Right forelimb (tissue), 1 donor: Measurements from ENCODE around the gene TCF7L1.
"Not testable (repeated sequence)": the region's sequence is repeated elsewhere in the genome, so short reads cannot be mapped to it uniquely, and the experiment has no call there.

Source experiments
- DNase-seq: peaks from one replicate; pipeline ENCODE4 v3.0.0-alpha.2; 2018

The TCF7L1 gene

DNA sequence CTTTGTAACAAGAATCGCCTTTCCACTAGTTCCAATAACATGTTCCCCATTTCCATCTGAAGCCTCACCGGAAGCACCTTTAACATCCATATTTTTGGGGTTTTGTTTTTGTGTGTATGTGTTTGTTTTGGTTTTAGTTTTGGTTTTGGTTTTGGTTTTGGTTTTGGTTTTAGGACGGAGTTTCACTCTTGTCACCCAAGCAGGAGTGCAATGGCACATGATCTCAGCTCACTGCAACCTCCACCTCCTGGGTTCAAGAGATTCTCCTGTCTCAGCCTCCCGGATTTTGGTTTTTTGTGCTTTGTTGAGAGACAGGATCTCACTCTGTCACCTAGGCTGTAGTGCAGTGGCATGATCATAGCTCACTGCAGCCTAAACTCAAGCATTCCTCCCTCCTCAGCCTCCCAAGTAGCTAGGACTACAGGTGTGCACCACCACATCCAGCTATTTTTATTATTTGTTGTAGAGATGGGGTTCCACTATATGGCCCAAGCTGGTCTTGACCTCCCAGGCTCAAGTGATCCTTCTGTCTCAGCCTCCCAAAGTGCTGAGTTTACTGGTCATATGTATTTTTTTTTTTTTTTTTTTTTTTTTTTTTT, 158.3 kb downstream of the TCF7L1 start:
- no peak for DNase-seq

GRCh38 chr2:85302121-85302520, 168.9 kb downstream of the TCF7L1 start:
- no peak for DNase-seq

DNA sequence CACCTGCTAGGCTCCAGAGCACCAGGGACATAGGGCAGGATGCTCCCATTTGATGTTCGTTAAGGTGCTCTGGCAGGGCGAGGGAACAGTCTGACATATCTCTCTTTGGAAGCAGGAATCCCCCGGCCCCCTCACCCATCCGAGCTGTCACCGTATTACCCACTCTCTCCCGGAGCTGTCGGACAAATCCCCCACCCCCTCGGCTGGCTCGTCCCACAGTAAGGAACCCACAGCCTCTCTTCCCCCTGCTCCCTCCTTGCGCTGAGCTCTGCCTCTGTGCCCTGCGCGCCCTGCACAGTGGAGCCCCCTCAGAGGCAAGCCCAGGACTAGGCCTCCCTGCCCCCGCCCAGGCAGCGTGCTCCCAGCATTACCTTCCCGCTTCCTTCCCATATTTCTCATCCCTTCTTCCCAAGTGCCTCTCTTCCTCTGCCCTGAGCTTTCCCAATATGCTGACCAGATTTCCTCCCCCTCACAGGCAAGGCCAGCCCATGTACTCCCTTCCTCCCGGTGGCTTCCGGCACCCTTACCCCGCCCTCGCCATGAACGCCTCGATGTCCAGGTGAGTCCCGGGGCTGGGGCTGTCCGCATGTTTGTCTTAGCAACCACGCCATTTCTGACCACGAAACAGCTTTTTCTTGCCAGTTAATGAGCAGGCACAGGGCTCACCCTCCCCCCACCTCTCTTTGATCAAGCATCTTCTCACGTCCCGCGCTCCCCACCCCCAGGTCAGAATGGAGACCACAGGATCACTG, 170.8 kb downstream of the TCF7L1 start:
- DNase-seq = no peak

DNA sequence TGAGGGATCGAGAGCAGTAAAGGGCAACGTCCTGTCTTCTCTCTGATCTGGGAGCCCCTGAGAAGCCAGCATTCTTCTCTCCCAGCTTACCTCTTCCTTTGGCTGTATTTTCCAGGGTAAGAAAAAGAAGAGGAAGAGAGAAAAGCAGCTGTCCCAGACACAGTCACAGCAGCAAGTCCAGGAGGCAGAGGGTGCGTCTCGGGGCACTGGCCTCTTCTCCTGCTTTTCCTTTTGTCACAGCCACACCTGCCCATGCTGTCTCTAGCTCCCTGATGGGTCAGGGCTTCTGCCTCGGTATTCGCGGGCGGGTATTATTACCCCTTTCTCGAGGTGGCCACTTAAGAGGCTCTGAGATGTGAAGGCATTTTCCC, 174.3 kb downstream of the TCF7L1 start:
- DNase-seq = no peak

GRCh38 chr2:85308201-85308600, 175.0 kb downstream of the TCF7L1 start:
- no peak for DNase-seq

- DNase-seq = peak; percentile 67
Measured at GRCh38 chr2:85308896-85309555, 175.8 kb downstream of the TCF7L1 start.

DNA sequence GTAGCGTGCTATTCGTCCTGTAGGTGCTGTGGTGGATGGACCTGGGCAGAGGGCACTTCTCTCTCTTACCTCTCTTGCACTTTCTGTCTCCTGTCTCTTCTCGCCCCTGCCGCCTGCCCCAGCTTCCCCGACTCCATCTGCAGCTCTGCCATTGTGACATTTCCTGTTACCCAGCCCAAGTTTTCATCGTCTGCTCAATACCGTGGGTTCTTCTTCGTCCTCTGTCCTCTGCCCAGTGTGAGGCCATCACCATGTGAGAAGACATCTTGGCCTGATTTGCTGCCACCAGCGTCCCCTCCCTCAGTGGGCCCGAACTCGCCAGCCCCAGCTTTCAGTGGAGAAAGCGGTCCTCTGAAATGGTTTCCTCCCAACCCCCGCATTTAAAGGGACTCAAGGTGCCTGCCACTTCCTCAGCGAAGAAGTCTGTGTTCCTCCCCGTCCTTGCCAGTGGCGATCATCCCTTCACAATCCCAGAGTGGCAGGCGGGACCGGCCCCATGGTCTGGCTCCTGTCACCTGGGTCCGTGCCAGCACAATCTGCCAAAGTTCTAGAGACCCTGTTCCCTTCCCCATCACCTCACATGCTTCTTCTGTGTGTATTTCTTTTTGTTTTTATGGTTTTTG, 176.6 kb downstream of the TCF7L1 start:
- DNase-seq = no peak

GRCh38 chr2:85310330-85310729, 177.1 kb downstream of the TCF7L1 start:
- DNase-seq = no peak

DNA sequence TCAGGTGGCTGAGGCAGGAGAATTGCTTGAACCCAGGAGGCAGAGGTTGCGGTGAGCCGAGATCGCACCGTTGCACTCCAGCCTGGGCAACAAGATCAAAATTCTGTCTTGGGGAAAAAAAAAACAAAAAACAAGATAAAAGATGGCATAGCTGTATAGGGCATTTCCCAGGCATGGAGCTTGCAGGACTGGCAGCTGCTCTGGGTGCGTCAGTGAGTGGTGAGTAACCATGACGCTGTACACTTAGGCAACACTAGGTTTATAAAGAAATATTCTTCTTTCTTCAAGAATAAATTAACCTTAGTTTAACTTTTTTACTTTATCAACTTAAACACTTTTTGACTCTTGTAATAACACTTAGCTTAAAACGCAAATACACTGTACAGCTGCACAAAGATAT, 179.2 kb downstream of the TCF7L1 start:
- no peak for DNase-seq

GRCh38 chr2:85314884-85315242, 181.7 kb downstream of the TCF7L1 start:
- no peak for DNase-seq

GRCh38 chr2:85315921-85316320, 182.7 kb downstream of the TCF7L1 start:
- not testable (repeated sequence) for DNase-seq

DNA sequence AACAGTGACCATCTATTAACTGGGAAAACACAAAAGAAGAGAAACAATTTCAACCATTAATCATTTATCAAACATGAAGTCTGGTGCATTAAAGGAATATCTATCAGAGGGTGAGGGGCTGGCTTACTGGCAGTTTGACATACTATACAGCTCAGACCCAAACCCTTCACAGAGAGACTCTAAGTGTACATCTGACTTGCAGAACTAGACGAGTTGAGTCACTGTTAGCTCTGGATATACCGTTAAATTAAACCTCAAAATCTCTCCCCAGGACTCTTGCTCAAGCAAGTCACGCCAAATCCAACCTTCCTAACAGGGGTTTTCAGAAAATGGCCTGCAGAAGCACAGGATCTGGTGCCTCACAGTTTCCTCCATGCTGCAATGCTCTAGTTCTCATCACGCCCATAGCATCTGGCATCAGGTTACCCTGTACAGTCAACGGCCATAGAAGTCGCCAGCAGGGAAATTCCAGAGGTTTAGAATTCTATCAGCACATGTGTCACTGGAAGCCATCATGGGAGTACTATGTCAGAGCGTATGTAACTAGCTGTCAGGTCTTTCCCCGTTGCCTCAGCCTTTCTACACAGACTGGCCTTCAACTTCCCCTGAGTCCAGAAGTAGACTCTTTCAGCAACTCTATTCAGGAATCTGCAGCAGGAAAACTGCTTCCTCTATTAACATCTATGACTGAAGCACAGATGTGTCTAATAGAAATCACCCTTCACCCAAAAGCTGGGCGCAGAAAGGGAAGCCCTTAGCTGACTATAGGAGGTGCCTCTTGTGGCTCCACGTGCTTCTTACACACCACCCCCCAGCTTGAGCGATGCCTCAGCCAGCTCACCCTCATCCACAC, 185.3 kb downstream of the TCF7L1 start:
- no peak for DNase-seq

DNA sequence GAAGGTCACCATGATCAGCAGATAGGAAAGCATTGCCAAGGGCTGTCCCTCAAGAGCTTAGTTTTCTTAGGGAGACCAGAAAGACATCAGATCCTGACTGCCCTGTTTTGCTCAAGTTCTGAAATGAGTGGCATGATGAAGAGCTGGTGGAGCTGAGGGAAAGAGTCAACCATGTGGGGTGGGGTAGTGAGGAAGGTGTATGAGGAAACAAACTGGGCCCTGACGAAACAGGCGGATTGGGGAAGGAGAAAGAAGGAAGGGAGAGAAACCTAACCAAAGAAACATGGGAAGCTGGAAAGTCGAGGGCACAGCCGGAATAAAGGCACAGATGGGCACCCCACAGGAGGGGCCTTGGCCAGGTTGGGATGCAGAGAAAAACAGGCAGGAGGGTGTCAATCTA, 186.6 kb downstream of the TCF7L1 start:
- DNase-seq = no peak

DNA sequence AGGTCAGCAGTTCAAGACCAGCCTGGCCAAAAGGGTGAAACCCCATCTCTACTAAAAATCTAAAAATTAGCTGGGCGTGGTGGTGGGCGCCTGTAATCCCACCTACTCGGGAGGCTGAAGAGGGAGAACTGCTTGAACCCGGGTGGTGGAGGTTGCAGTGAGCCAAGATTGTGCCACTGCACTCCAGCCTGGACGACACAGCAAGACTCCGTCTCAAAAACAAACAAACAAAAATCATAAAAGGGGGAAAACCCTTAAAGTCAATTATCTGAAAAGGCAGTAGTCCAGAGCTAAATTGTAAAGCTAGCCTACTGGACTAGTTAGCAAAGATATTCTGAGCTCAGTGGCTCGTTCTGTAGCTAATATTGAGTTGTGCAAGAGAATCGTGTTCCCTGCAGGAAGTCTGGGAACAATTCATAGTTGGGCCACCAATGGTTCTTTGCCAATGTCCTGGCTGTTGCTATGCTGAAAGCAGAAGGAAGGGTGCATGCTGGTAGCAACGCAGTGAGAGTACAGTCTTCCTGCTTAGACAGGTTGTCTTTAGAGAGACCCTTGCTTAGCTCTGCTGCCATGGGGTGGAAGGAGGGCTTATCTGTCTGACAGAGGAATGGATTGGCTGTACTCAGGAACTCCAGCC, 190.3 kb downstream of the TCF7L1 start:
- no peak for DNase-seq

GRCh38 chr2:85323988-85324367, 190.8 kb downstream of the TCF7L1 start:
- DNase-seq = not testable (repeated sequence)

DNA sequence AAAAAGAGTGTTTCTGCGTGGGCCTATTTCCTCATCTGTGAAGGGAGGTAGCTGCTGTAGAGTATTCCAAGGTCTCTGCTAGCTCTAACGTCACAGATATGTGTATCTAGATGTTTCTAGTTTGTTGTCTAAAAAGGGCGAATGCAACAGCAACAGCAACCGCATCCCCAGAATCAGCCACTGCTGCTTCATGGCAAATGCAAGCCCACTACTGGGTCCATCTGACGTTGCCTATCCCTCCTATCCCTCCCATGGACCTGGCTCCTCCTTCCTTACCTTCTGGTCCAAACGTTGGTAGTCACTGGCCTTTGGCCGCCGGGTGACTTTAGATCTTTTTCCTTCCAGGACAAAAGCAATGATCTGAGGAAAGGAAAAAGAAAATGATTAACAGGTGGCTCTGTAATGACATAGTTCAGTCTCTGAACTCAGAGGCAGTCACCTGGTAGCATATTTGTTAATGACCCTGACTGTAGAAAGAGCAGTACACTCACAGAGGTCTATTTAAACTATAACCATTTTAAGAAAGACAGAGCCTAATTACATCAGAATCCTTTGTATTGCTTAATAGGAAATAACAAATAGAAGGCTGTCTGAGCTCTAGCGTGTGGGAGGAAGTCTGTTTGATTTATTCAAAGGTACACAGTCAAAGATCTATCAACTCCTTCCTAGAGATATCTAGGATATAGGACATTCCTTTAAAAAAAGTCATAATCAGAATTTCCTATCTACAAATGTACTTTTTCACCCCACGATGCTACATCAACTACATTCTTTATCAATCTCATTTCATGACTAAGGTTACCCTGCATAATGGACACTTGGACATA, 191.7 kb downstream of the TCF7L1 start:
- no peak for DNase-seq

GRCh38 chr2:85325466-85325811, 192.2 kb downstream of the TCF7L1 start:
- DNase-seq = no peak

DNA sequence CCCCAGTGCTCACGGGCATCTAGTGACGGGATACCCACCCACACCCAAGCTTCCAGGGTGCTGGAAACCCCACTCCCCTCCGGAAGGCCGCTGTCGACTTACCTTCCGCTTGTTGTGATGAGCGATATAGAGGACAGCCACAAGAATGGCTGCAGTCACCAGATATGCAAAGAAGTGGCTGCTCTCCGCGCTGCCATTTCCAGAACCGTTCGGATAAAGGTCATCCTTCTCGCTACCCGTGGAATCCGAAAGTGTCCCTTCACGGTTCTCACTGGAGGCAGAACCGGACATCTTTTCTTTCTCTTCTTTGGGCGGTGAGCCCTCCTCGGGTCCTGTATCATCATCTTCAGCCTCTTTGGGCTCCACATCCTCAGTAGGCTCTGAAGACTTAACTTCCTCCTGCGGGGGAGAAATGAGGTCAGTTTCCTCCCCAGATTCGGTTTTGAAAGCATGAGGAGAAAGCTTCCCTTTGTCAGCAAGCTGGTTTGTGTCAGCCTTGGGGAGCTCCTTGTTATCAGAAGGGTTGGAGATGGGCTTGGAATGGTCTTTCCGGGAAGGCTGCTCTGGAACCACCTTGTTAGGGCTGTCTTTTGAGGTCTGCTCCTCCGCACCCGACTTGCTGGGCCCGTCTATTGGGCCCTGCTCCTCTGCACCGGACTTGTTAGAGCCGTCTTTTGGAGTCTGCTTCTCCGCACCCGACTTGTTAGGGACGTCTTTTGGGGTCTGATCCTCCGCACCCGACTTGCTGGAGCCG, 193.4 kb downstream of the TCF7L1 start:
- DNase-seq = no peak

- peak; percentile 76 for DNase-seq
Measured at GRCh38 chr2:85327160-85327821, 194.1 kb downstream of the TCF7L1 start.
